NCI-H82 treated with DMSO at 0.1 percent for 48 hours (cell line): ENCODE measurements around the gene ZFP42.
"Not testable (repeated sequence)": the region's sequence is repeated elsewhere in the genome, so short reads cannot be mapped to it uniquely, and the experiment has no call there.

Source experiments
- DNase-seq: peaks from one replicate; lab custom pipeline; 2025; ENCODE audit not compliant: unreplicated experiment; lab: John Stamatoyannopoulos, UW

Gene ZFP42

DNA sequence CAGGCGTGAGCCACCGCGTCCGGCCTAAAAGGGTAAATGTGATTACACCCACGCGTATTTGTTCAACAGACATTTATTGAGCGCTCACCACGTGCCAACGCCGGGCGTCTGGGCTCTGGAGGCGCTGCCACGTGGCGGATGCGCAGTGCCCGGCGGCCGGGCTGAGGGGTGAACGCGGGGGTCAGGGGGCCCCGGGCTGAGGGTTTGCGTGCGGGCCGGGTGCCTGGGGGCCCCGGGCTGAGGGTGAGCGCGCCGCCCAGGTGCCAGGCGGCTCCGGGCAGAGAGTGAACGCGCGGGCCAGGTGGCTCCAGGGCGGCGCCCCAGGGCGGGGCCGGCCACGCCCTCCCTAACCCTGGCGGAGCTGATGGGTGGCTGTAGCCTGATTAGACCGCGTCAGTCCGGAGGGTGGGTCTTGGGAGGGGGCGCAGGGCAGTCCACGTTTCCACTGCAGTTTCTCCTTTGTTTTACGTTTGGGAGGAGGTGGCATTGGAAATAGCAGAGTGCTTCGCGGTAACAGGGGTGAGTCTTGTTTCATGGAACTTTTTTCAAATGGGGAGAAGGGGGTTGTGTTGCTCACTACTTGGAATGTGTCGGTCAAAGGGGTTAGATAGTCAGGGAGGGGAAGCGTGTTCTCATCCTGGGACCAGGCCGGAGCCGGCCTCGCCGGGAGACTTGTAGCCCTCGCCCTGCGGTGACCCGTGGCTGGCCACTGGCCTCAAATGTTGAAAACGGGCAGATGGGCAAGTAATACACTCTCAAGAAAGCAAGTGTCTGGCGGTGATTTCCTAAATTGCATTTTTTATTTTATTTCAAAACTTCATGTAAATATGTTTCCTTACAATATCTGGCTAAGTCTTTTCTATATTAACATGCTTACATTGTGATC lies at the start of gene ZFP42:
Gene ZFP42 (plus strand): TSS at position 450 of the 886 bp plus-strand sequence. CDS start 7,037 bp downstream, outside the sequence.
- no peak for DNase-seq

DNA sequence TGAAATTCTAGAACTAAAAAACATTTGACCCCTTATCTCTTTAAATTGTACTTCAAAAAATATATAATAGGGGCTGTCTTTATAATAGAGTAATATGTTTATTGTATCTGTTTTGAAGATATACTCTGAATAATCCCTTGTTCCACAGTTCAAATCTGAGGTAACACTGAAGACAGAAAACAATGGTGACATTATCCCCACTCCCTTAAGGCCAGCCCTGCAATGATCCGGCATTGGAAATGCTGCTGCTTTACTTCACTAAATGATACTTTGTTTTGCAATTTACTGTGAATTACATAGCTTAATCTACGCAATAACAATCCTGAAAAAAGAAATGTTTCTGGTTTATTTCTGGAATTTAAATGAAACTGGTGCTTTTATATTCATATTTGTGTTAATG lies 34.4 kb upstream of the ZFP42 start:
- no peak for DNase-seq

DNA sequence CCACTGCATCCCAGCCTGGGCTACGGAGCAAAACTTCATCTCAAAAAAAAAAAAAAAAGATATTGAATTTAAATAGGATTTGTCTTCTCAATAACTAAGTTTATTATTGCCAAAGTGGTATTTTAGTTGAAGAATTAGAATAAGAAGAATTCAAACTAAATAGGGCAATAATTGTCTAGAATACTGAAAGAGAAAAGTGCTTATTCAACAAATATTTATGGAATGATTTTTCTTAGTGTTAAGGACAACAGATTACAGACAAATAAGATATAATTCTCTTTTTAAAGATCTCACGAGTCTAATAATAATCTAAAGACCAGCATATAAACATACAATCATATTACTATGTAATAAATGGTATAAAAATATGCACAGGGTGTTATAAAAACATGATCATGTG lies 33.6 kb upstream of the ZFP42 start:
- no peak for DNase-seq

DNA sequence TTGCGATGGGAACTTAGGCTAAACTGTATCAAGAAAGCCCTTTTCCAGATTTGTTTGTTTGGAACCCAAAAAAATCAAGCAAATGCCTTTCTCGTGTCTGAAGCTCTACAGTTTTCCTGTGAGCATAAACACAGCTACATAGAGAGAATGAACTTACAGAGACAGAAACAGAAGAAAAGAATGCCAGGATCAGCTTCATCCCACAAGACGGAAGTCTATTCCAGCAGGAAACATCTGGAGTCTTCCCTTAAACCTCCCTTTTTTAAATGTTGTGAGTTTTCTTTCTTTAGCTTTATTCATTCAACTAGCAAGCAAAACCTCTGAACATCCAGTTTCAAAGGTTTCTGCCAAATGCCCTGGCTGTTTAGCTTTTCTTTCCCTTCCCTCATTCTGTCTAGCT lies 32.6 kb upstream of the ZFP42 start:
- no peak for DNase-seq

DNA sequence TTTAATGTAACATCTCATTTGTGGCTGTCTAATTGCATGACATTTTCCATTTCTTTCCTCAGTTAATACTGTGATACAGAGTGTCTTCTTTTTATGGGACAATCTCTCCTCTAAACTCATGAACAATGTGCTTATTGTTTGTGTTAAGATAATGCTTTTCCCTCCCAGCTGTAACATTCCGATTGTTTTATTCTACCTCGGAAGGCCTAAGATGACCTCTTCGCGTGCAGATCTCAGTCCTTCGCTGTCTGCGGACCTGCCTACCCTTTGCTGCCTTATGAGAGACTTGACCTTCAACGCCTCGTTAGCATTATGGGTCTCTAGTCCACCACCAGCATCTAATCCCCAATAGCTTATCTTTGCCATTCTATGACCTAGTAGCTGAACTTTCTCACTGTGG lies 29.8 kb upstream of the ZFP42 start:
- no peak for DNase-seq

DNA sequence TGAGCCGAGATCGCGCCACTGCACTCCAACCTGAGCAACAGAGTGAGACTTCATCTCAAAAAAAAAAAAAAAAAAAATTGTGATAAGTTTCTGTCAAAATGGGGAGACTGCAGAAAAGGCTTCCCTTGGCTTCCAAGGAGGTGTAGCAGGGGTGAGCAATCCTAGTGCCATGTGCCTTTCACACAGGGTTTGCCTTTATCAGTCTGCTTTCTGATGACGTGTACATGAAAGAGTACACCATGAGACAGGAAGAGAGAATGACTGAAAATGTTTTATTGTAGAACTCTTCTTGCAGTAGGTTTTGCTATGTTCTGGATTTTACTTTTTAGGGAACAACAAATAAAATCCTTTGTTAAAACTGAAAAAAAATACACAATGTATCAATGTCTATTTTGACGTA lies 23.4 kb upstream of the ZFP42 start:
- DNase-seq, result no peak

DNA sequence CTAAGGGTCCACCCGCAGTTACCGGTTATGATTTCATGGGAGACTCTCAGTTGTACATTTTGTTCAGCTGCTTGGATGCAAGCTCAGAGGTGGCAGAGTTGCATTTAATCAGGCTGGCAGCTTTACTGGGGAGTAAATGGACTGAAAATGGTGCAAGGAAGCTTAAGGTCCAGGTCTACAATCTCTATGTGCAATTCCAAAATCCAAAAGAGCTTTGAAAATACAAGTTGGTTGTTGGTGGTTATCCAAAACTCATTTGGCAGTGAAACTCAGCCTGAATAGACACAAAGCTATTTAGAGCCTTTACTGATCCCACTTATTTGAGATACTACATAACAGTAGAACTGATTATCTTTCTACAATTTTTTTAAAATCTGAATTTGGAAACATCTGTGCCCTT lies 11.8 kb upstream of the ZFP42 start:
- DNase-seq, result no peak

DNA sequence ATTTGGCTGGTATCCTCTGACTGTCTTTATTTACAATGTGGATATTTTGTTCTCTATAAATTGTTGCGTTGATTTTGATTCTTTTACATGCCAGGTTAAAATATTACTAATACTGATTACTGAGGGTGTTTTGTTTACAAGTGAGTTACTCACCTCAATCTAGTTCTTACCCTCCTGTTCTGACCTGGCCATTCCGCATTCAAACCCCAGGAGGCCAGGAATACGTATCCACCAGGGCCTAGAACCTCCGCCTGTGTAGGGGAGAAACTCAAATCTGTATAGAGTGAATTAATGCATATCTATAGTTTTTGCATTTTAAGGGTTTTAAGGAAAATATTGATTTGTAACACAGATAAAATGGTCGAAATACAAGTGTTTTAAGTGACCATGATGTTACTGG lies 2.6 kb upstream of the ZFP42 start:
- no peak for DNase-seq

DNA sequence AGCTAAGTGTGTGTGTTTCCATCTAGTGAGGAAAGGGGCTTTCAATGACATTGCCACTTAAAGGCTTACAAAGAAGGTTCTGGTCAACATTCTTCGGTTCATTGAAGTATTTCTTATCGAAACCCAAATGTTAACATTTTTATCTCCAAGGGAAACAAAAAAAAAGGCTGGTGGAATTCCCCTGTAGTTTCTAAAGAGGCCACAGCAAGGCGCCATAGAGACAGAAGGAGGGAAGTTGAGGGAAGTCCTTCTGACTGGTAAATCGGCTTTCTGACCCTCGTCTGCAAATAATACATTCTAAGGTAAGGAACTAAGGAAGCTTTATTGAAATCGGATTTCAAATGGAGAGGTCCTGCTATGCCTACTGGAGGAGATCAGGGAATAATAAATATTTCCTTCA lies 1.7 kb upstream of the ZFP42 start:
- no peak for DNase-seq

DNA sequence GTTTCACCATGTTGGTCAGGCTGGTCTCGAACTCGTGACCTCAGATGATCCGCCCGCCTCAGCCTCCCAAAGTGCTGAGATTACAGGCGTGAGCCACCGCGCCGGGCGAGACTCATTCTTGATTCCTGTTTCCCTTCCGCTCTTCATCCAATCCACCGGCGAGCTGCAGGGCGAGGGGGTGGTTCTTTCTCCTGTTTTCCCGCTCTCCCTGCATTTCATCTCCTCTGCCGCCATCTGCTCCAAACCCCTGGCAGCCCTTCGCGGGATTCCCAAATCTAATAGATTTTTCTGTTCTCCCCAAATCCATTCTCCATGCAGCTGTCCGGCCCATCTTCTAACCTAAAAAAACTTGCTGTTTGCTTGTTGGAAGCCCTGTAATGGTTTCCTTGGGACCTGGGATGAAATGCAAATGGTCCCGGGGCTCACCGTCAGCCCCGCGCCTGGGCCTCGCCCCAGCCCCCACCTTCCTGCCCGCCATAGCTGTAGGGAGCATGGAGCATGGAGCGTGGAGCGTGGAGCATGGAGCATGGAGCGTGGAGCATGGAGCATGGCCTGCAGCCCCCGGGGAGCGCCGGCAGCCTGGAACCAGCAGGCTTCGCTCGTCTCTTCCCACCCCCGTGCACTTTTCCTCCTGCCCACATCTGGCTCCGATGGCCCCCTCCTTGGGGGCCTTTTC lies 1.1 kb downstream of the ZFP42 start:
- no peak for DNase-seq

DNA sequence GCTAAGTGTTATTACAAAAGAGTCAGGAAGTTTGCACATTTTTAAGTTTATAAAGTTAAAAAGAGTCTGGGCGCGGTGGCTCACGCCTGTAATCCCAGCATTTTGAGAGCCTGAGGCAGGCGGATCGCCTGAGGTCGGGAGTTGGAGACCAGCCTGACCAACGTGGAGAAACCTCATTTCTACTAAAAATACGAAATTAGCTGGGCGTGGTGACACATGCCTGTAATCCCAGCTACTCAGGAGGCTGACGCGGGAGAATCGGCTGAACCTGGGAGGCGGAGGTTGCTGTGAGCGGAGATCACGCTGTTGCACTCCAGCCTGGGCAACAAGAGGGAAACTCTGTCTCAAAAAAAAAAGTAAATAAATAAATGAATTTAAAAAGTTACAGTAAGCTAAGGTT lies 2.4 kb downstream of the ZFP42 start:
- not testable (repeated sequence) for DNase-seq

DNA sequence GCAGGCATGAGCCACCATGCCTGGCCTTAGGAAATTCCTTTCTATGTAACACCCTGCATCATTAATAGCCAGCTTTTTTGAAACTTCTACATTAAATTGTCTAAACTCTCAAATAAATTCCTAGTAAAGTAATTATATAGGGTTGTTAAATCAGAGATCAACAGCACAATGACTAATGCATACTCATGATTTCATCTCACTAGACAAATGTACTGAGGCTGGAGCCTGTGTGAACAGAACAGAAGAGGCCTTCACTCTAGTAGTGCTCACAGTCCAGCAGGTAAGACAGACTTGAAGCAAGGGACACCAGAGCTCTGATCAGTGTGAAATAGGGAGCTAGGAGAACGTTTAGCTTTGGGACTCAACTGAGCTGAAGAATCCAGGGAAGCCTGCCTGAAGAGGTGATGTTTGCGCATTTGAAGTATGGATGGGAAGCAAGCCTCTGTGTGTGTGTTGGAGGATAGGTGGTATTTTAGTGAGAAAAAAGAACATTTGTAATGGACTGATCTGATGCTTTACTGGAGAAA lies 3.9 kb downstream of the ZFP42 start:
- no peak for DNase-seq

DNA sequence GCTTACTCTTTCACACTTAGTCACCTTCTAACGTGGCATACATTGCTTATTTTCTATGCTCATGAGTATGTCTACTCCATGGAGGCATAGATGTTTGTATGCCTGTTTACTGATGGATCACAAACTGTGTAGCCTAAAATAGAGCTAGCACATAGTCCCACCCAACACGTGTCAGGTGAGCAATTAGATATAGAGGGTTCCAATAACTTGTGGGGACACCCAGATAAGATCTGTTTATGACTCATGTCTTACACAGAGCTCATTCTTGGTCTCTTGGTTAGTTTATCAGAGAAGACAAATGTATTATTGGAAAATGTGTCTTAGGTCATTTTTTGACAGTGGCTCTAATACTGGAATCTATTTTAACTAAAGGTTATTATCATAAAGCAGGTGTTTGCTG lies 6.8 kb downstream of the ZFP42 start:
- no peak for DNase-seq

DNA sequence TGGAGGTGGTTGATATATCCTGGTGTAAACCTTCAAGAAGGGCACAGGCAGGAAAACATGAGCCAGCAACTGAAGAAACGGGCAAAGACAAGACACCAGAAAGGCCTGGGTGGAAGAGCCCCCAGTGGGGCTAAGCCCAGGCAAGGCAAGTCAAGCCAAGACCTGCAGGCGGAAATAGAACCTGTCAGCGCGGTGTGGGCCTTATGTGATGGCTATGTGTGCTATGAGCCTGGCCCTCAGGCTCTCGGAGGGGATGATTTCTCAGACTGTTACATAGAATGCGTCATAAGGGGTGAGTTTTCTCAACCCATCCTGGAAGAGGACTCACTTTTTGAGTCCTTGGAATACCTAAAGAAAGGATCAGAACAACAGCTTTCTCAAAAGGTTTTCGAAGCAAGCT lies 7.2 kb downstream of the ZFP42 start:
- DNase-seq, result no peak

DNA sequence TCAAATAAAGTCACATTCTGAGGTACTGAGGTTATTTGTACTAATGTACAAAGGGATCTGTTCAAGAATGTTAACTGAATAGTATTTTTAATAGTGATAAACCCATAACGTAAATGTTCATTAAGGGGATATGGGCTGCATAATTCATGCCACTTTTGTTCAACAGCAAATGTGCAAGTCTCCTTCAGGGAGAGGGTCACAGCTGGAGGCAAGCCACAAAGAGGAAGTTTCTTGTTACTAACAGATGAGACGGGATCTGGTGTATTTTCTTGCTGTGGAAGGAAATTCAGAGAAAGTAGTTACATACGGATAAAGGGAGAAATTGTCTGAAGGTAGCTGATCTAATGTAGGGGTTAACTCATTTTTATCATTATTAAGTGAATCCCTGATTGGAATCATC lies 10.0 kb downstream of the ZFP42 start:
- no peak for DNase-seq

DNA sequence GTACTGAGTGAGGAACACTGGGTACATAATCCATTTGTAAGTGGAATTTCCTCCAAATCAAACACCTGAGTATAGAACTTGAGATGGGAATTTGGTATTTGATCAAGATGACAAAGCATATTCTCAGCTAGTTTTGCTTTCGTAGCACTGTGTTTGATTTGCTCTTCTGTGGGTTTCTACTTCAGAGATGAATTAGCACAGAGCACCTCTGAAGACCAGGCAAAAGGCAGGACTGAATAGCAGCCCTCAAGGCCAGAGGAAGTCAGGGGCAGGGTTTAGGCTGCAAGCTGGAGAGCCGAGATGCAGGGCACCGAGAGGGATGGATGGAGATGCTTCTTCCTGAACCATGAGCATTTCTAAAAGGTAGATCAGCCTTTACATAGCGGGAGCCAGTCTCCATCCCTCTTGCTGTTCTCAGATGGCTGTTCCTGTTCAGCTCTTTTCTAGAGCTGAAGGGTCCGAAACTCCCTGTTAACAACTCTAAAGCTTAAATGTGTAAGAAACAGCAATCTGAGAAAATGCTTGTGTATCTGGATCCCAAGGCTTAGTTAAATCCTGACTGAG lies 10.8 kb downstream of the ZFP42 start:
- no peak for DNase-seq

DNA sequence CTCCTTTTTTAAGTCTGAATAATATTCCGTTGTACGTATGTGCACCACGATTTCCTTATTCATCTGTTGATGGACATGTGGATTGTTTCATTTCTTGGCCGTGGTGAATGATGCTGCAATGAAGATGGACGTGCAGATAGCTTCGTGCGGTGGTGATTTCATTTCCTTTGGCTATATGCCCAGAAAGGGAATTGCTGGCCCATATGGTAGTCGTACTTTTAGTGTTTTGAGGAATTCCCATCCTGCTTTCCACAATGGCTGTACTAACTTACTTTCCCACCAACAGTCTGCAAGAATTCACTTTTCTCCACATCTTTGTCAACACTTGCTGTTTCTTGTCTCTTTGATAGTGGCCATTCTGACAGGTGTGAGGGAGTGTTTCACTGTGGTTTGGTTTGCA lies 12.8 kb downstream of the ZFP42 start:
- no peak for DNase-seq

DNA sequence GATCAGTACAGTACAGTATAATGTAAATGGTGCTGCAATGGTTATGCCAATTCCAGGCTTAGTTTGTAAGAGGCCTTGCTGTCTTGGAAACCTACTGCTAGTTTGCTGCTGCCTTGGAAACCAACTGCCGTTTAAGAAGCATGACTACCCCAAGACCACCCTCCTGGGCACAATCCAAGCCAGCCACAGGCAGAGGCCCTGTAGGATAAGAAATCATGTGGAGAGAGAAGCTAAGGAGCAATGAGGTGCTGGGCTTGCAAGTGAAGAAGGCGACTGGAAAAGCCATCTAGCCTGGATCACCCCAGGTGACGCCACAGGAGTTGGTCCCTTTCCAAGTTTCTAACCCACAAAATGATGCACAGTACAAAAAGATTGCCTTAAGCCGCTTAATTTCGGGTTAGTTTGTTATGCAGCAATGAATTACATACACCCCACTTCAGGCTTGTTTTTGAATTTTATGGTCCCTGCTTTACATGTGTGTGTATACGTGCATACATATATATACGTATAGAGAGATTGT lies 16.9 kb downstream of the ZFP42 start:
- DNase-seq, result no peak

DNA sequence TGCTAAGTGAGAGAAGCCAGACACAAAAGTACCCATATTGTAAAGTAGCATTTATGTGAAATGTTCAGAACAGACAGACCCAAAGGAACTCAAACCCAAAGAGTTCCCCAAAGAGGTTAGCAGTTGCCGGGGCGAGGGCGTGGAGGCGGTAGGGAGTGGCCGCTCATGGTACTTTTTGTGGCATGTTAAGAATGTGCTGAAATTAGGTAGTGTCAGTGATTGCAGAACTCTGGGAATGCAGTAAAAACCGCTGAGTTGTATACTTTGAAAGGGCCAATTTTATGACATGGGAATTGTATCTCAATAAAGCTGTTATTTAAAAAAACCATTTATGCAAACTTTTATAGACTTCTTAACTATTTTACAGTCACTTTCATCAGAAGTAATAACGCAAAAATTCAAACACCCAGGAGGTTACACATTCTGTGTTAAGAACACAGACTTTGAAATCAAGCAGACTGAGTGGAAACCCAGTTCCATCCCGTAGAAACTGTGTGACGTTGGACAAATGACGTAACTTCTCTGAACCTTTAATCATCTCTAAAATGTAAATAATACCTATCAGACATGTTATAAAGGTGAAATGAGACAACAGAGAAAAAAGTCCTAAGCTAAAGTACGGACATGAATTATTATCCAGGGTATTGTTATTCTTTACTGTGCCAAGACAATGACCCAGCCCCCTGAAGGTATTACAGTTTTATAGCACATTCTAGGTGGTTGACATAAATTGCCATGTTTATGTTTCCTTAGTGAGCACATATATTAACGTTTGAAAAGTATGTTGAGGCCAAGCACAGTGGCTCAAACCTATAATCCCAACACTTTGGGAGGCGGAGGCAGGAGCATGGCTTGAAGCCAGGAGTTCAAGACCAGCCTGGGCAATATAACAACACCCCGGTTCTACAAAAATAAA lies 19.7 kb downstream of the ZFP42 start:
- no peak for DNase-seq

DNA sequence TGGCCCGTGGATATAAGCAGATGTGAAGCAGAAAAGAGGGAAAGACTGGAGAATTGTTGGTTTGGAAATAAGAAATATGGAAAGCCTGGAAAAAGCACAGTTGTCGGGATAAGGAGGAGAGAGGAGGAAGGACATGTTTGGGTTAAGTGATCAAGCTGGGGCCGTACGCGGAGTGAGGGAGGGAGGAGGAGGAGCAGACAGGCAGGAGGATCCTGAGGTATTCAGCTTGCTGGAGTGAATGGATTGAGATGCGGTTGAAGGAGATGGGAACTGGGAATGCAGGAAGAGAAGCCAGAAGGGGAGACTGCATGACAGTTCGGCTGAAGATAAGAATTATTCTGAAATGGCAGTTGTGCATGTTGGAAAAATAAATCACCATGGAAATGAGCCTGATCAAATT lies 21.2 kb downstream of the ZFP42 start:
- no peak for DNase-seq

DNA sequence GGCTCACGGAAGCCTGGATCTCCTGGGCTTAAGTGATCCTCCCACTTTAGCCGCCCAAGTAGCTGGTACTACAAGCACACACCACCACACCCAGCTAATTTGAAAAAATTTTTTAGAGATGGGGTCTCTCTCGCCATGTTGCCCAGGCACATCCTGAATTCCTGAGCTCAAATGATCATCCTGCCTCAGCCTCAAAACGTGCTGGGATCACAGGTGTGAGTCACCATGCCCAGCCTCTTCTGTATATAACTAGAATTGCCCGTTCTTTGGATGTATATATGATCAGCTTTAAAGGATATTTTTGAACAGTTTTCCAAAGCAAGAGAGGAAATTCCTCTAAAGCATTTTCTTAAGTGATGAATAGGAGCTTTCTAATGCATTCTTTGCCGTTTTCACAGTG lies 22.7 kb downstream of the ZFP42 start:
- no peak for DNase-seq
